Tibial nerve (tissue), 4 donors: ENCODE results near the gene GDF10.

Experiments
- EP300 ChIP-seq, 2 donors: sonication (generic); formaldehyde crosslinking; IDR thresholded peaks; one replicate each; pipeline ENCODE4 v1.6.1; 2017; ENCODE audit warnings: antibody characterized with exemption in 2 of 2, mild to moderate bottlenecking in 1 of 2
- POLR2A ChIP-seq, 2 donors: fragments of 450-650 bp; IDR thresholded peaks; one replicate each; pipeline ENCODE4 v1.6.1; 2017; ENCODE audit warnings: antibody characterized with exemption in 2 of 2, mild to moderate bottlenecking in 2 of 2, moderate library complexity in 2 of 2
- TF ChIP-seq, protein P1 (sequence below), 5 experiments: fragments of 200-600 bp in 3 of 5; fragments of 450-650 bp in 2 of 5; sonication (generic) in 3 of 5; IDR thresholded peaks; one replicate each; pipeline ENCODE4 v1.5.1; 2016 to 2019; ENCODE audit warnings: antibody characterized with exemption in 5 of 5, mild to moderate bottlenecking in 3 of 5, moderate library complexity in 2 of 5

GRCh38 chr10:47361293-47361692, 61.3 kb downstream of the GDF10 start:
- TF ChIP-seq, protein P1, sequence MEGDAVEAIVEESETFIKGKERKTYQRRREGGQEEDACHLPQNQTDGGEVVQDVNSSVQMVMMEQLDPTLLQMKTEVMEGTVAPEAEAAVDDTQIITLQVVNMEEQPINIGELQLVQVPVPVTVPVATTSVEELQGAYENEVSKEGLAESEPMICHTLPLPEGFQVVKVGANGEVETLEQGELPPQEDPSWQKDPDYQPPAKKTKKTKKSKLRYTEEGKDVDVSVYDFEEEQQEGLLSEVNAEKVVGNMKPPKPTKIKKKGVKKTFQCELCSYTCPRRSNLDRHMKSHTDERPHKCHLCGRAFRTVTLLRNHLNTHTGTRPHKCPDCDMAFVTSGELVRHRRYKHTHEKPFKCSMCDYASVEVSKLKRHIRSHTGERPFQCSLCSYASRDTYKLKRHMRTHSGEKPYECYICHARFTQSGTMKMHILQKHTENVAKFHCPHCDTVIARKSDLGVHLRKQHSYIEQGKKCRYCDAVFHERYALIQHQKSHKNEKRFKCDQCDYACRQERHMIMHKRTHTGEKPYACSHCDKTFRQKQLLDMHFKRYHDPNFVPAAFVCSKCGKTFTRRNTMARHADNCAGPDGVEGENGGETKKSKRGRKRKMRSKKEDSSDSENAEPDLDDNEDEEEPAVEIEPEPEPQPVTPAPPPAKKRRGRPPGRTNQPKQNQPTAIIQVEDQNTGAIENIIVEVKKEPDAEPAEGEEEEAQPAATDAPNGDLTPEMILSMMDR (IDR thresholded peaks at IDR 0.05): peak; percentile 42 to 75 (median 51)
- TF ChIP-seq POLR2A (IDR thresholded peaks at IDR 0.05) (no peak), EP300 (IDR thresholded peaks at IDR 0.05) (no peak)
